Ascending aorta (tissue), 2 donors: ENCODE results near the gene BANK1. TPM values are rescaled to one million over a fixed set of nuclear protein-coding genes. Genes with fewer than 3 reads are reported as not detected.

Source experiments
- DNase-seq, 2 donors: peaks; one replicate each; pipeline ENCODE4 v3.0.0-alpha.2; 2019; ENCODE audit warnings: low spot score in 2 of 2
- H3K27ac ChIP-seq, 2 donors: fragments of 200-600 bp; sonication (generic); one replicate each; pipeline ENCODE4 v1.5.1; 2016 to 2017; ENCODE audit warnings: mild to moderate bottlenecking in 1 of 2
- H3K27me3 ChIP-seq: fragments of 200-600 bp; sonication (generic); one replicate; pipeline ENCODE4 v1.5.1; 2017
- H3K36me3 ChIP-seq, 2 donors: fragments of 200-600 bp; sonication (generic); one replicate each; pipeline ENCODE4 v1.5.1; 2016
- H3K4me1 ChIP-seq, 2 donors: fragments of 200-600 bp; sonication (generic); one replicate each; pipeline ENCODE4 v1.5.1; 2016 to 2017; ENCODE audit warnings: mild to moderate bottlenecking in 1 of 2
- H3K4me3 ChIP-seq, 2 donors: fragments of 200-600 bp; sonication (generic); one replicate each; pipeline ENCODE4 v1.5.1; 2016 to 2017; ENCODE audit warnings: mild to moderate bottlenecking in 1 of 2
- H3K9me3 ChIP-seq, 2 donors: fragments of 200-600 bp; sonication (generic); one replicate each; pipeline ENCODE4 v1.5.1; 2016
- CTCF ChIP-seq, 3 experiments: fragments of 200-600 bp in 2 of 3; fragments of 450-650 bp in 1 of 3; sonication (generic) in 2 of 3; IDR thresholded peaks; one replicate each; pipeline ENCODE4 v1.5.1; 2016 to 2019; ENCODE audit warnings: antibody characterized with exemption in 3 of 3, mild to moderate bottlenecking in 1 of 3, moderate library complexity in 1 of 3
- intact Hi-C: fragments of 100-400 bp; cut with DNase I; formaldehyde crosslinking; loops from one replicate; pipeline ENCODE4 v1.15.1; 2023
- total RNA-seq: library from RNA; depleted of rRNA; stranded (reverse); fragments of >200 nt; gene quantifications from one replicate; pipeline ENCODE4 v1.1.0, GENCODE V29; 2016

Gene BANK1
- total RNA-seq, 1 donor from 2014 or later = not detected

- intact Hi-C loops = no loop called here
- H3K36me3 ChIP-seq = no peaks in the 10 kb centered on the region
- H3K4me3 ChIP-seq = no peak overlapping the region
- no peak for DNase-seq
- no peak overlapping the region for H3K27ac ChIP-seq
- no peaks in the 10 kb centered on the region for H3K4me1 ChIP-seq
- H3K9me3 ChIP-seq = no peaks in the 10 kb centered on the region
- H3K27me3 ChIP-seq = no peaks in the 10 kb centered on the region
- no peak for TF ChIP-seq CTCF (IDR thresholded peaks at IDR 0.05)
These were observed 165.7 kb downstream of the BANK1 start for GRCh38 chr4:101956068-101956825.

GRCh38 chr4:101958547-101958946, 168.0 kb downstream of the BANK1 start:
- H3K27me3 ChIP-seq = no peaks in the 10 kb centered on the region
- H3K27ac ChIP-seq = no peak overlapping the region
- TF ChIP-seq CTCF (IDR thresholded peaks at IDR 0.05) = no peak
- intact Hi-C loops = no loop called here
- no peaks in the 10 kb centered on the region for H3K36me3 ChIP-seq
- no peak overlapping the region for H3K4me3 ChIP-seq
- DNase-seq = no peak
- H3K4me1 ChIP-seq = no peaks in the 10 kb centered on the region
- H3K9me3 ChIP-seq = no peaks in the 10 kb centered on the region

GRCh38 chr4:101960431-101960830, 169.9 kb downstream of the BANK1 start:
- intact Hi-C loops = no loop called here
- TF ChIP-seq CTCF (IDR thresholded peaks at IDR 0.05) = no peak
- Histone ChIP-seq H3K9me3 (no peaks in the 10 kb centered on the region), H3K36me3 (no peaks in the 10 kb centered on the region), H3K27me3 (no peaks in the 10 kb centered on the region), H3K4me3 (no peak overlapping the region), H3K4me1 (no peaks in the 10 kb centered on the region), H3K27ac (no peak overlapping the region)
- DNase-seq = no peak

GRCh38 chr4:101961144-101961543, 170.6 kb downstream of the BANK1 start:
- no peak overlapping the region for H3K27ac ChIP-seq
- no peak overlapping the region for H3K4me3 ChIP-seq
- H3K36me3 ChIP-seq = no peaks in the 10 kb centered on the region
- no peak for DNase-seq
- no peaks in the 10 kb centered on the region for H3K27me3 ChIP-seq
- H3K9me3 ChIP-seq = no peaks in the 10 kb centered on the region
- intact Hi-C loops = no loop called here
- no peak for TF ChIP-seq CTCF (IDR thresholded peaks at IDR 0.05)
- no peaks in the 10 kb centered on the region for H3K4me1 ChIP-seq

GRCh38 chr4:101967697-101968346, 177.3 kb downstream of the BANK1 start:
- Histone ChIP-seq H3K4me3 (no peak overlapping the region), H3K4me1 (no peaks in the 10 kb centered on the region), H3K36me3 (no peaks in the 10 kb centered on the region), H3K27ac (no peak overlapping the region), H3K9me3 (no peaks in the 10 kb centered on the region), H3K27me3 (no peaks in the 10 kb centered on the region)
- no peak for DNase-seq
- intact Hi-C loops = no loop called here
- no peak for TF ChIP-seq CTCF (IDR thresholded peaks at IDR 0.05)
